Neural cell (in vitro differentiated cells): ENCODE measurements around the gene ARL2BP. TPM values are rescaled to one million over a fixed set of nuclear protein-coding genes. Genes with fewer than 3 reads are reported as not detected.

ENCODE experiments used
- H2AFZ ChIP-seq: fragments of 200-600, 300-800 bp; sonication (generic), shearing (Covaris generic); 2 replicates; pipeline ENCODE4 v1.6.0; 2014; ENCODE audit warnings: low read depth, mild to moderate bottlenecking, antibody characterized with exemption, low read length, moderate library complexity
- H3F3A ChIP-seq: fragments of 200-600 bp; shearing (Covaris generic); 2 replicates; pipeline ENCODE4 v1.6.1; 2016; ENCODE audit warnings: mild to moderate bottlenecking, moderate library complexity, mixed read lengths, antibody characterized with exemption, low read length; ENCODE audit not compliant: insufficient read depth, poor library complexity, severe bottlenecking
- H3K27ac ChIP-seq: fragments of 200-600, 300-800 bp; sonication (generic), shearing (Covaris generic); 2 replicates; pipeline ENCODE4 v1.5.1; 2014; ENCODE audit warnings: mild to moderate bottlenecking, low read length, moderate library complexity
- H3K27me3 ChIP-seq: fragments of 300-800, 200-600 bp; sonication (generic), shearing (Covaris generic); 2 replicates; pipeline ENCODE4 v1.6.0; 2014; ENCODE audit warnings: mild to moderate bottlenecking, low read depth, low read length, moderate library complexity; ENCODE audit not compliant: insufficient read depth
- H3K36me3 ChIP-seq: fragments of 300-800, 200-600 bp; sonication (generic), shearing (Covaris generic); 2 replicates; pipeline ENCODE4 v1.5.1; 2014; ENCODE audit warnings: mild to moderate bottlenecking, antibody characterized with exemption, low read length, moderate library complexity; ENCODE audit not compliant: insufficient read depth
- H3K4me2 ChIP-seq: fragments of 300-800, 200-600 bp; sonication (generic), shearing (Covaris generic); 2 replicates; pipeline ENCODE4 v1.6.0; 2014; ENCODE audit warnings: mild to moderate bottlenecking, low read length
- H3K4me3 ChIP-seq: fragments of 300-800, 200-600 bp; sonication (generic), shearing (Covaris generic); 2 replicates; pipeline ENCODE4 v1.5.1; 2014; ENCODE audit warnings: mild to moderate bottlenecking, low read length, moderate library complexity
- H3K79me2 ChIP-seq: fragments of 200-600 bp; shearing (Covaris generic); replicated peaks from 2 replicates; pipeline ENCODE4 v1.6.0; 2014; ENCODE audit warnings: mild to moderate bottlenecking, low read length, moderate library complexity; ENCODE audit not compliant: insufficient read depth
- H3K9ac ChIP-seq: fragments of 300-800, 200-600 bp; sonication (generic), shearing (Covaris generic); 2 replicates; pipeline ENCODE4 v1.6.1; 2016; ENCODE audit warnings: mild to moderate bottlenecking, low read length, mixed read lengths
- H3K9me2 ChIP-seq: fragments of 200-600 bp; shearing (Covaris generic); 2 replicates; pipeline ENCODE4 v1.6.1; 2016; ENCODE audit warnings: mild to moderate bottlenecking, low read length, mixed read lengths; ENCODE audit not compliant: insufficient read depth
- H3K9me3 ChIP-seq: fragments of 200-600, 300-800 bp; sonication (generic), shearing (Covaris generic); 2 replicates; pipeline ENCODE4 v1.6.1; 2016; ENCODE audit warnings: mild to moderate bottlenecking, mixed run types, low read length, moderate library complexity, mixed read lengths
- H4K20me1 ChIP-seq: fragments of 200-600 bp; shearing (Covaris generic); 2 replicates; pipeline ENCODE4 v1.6.1; 2016; ENCODE audit warnings: mild to moderate bottlenecking, mixed run types; ENCODE audit not compliant: insufficient read depth
- EP300 ChIP-seq: fragments of 450-650 bp; conservative IDR thresholded peaks from 2 replicates; pipeline ENCODE4 v1.6.1; 2014; ENCODE audit warnings: antibody characterized with exemption, mild to moderate bottlenecking, moderate library complexity; ENCODE audit not compliant: poor library complexity, severe bottlenecking
- EZH2 ChIP-seq: fragments of 200-600, 300-800 bp; shearing (Covaris generic), sonication (generic); IDR thresholded peaks from 2 replicates; pipeline ENCODE4 v1.6.1; 2014; ENCODE audit warnings: antibody characterized with exemption, low read length, borderline replicate concordance, mild to moderate bottlenecking; ENCODE audit not compliant: insufficient read depth, poor library complexity, severe bottlenecking
- MXI1 ChIP-seq: fragments of 450-650 bp; conservative IDR thresholded peaks from 2 replicates; pipeline ENCODE4 v1.6.1; 2014; ENCODE audit warnings: antibody characterized with exemption, mild to moderate bottlenecking; ENCODE audit not compliant: poor library complexity, severe bottlenecking
- POLR2AphosphoS5 ChIP-seq: IDR thresholded peaks from 2 replicates; pipeline ENCODE4 v1.6.1; 2012
- RAD21 ChIP-seq: fragments of 450-650 bp; conservative IDR thresholded peaks from 2 replicates; pipeline ENCODE4 v1.6.1; 2014; ENCODE audit warnings: antibody characterized with exemption, mild to moderate bottlenecking, moderate library complexity
- SMC3 ChIP-seq: fragments of 450-650 bp; conservative IDR thresholded peaks from 2 replicates; pipeline ENCODE4 v1.6.1; 2014; ENCODE audit warnings: antibody characterized with exemption, mild to moderate bottlenecking, moderate library complexity; ENCODE audit not compliant: poor library complexity
- TAF1 ChIP-seq: IDR thresholded peaks from 2 replicates; pipeline ENCODE4 v1.6.1; 2012; ENCODE audit warnings: low read depth
- polyA plus RNA-seq: library from polyadenylated mRNA; depleted of rRNA; stranded (reverse); fragments of >200 nt; gene quantifications from 2 replicates; pipeline ENCODE4 v1.2.3, GENCODE V29; 2014
- TF ChIP-seq, protein P1 (sequence below): IDR thresholded peaks from 2 replicates; pipeline ENCODE4 v1.6.1; 2012; ENCODE audit warnings: borderline replicate concordance
- TF ChIP-seq, protein P2 (sequence below): fragments of 450-650 bp; IDR thresholded peaks from 2 replicates; pipeline ENCODE4 v1.5.1; 2014; ENCODE audit warnings: antibody characterized with exemption, mild to moderate bottlenecking, moderate library complexity; ENCODE audit not compliant: poor library complexity, severe bottlenecking

The ARL2BP gene
- polyA plus RNA-seq, 1 donor from 2014 or later, result 153 TPM

DNA sequence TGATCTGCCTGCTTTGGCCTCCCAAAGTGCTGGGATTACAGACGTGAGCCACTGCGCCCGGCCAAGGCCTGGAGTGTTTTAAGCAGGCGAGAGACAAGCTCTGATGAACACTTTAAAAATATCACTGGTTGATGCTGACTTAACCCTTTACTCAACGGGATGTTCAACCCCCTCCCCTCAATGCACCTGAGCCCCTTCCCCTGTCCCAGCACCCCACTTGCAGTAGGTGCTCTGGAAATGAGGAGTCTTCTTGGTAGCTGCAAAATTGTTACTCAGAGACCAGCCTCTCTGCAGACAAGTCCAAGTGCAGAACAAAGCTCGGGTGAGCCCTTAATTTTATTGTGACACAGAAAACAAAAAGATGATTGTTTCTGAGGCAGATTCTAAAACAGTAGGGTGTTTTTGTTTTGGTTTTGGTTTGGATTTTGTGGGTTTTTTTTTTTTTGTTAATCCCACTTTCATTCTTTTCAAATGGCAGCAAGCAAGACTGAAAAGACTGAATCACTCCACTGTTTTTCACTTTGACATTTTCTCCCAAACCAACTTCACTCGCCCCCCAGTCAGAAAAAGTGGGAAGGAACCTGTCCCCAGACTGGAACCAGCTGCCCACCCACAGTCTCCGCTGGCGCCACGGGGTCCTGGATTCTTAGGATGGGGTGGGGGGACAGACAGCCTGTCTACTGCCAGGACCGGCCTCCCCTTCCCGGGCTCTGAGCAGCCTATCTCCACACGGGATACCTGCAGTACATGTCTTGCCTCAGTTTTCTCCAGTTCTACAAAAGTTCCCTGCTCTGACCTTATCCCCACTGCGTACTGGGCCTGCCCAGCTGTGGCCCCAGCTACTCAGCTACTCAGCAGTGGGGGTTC, 44.6 kb downstream of the ARL2BP start:
- H3K4me3 ChIP-seq, result no peak overlapping the region
- no peaks in the 10 kb centered on the region for H3K79me2 ChIP-seq
- H3K9me2 ChIP-seq, result no peaks in the 10 kb centered on the region
- no peak overlapping the region for H3K4me2 ChIP-seq
- H4K20me1 ChIP-seq, result no peaks in the 10 kb centered on the region
- no peak overlapping the region for H3K9ac ChIP-seq
- no peaks in the 10 kb centered on the region for H3K36me3 ChIP-seq
- H3F3A ChIP-seq, result no peaks in the 10 kb centered on the region
- no peaks in the 10 kb centered on the region for H3K9me3 ChIP-seq
- TF ChIP-seq EZH2, result no peak
- TF ChIP-seq MXI1, result no peak
- TF ChIP-seq POLR2AphosphoS5, result no peak
- TF ChIP-seq RAD21, result no peak
- TF ChIP-seq TAF1, result no peak
- TF ChIP-seq, protein P1, sequence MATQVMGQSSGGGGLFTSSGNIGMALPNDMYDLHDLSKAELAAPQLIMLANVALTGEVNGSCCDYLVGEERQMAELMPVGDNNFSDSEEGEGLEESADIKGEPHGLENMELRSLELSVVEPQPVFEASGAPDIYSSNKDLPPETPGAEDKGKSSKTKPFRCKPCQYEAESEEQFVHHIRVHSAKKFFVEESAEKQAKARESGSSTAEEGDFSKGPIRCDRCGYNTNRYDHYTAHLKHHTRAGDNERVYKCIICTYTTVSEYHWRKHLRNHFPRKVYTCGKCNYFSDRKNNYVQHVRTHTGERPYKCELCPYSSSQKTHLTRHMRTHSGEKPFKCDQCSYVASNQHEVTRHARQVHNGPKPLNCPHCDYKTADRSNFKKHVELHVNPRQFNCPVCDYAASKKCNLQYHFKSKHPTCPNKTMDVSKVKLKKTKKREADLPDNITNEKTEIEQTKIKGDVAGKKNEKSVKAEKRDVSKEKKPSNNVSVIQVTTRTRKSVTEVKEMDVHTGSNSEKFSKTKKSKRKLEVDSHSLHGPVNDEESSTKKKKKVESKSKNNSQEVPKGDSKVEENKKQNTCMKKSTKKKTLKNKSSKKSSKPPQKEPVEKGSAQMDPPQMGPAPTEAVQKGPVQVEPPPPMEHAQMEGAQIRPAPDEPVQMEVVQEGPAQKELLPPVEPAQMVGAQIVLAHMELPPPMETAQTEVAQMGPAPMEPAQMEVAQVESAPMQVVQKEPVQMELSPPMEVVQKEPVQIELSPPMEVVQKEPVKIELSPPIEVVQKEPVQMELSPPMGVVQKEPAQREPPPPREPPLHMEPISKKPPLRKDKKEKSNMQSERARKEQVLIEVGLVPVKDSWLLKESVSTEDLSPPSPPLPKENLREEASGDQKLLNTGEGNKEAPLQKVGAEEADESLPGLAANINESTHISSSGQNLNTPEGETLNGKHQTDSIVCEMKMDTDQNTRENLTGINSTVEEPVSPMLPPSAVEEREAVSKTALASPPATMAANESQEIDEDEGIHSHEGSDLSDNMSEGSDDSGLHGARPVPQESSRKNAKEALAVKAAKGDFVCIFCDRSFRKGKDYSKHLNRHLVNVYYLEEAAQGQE, result no peak
- no peak for TF ChIP-seq EP300
- TF ChIP-seq, protein P2, sequence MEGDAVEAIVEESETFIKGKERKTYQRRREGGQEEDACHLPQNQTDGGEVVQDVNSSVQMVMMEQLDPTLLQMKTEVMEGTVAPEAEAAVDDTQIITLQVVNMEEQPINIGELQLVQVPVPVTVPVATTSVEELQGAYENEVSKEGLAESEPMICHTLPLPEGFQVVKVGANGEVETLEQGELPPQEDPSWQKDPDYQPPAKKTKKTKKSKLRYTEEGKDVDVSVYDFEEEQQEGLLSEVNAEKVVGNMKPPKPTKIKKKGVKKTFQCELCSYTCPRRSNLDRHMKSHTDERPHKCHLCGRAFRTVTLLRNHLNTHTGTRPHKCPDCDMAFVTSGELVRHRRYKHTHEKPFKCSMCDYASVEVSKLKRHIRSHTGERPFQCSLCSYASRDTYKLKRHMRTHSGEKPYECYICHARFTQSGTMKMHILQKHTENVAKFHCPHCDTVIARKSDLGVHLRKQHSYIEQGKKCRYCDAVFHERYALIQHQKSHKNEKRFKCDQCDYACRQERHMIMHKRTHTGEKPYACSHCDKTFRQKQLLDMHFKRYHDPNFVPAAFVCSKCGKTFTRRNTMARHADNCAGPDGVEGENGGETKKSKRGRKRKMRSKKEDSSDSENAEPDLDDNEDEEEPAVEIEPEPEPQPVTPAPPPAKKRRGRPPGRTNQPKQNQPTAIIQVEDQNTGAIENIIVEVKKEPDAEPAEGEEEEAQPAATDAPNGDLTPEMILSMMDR, result no peak
- TF ChIP-seq SMC3, result no peak
- no peak overlapping the region for H2AFZ ChIP-seq
- peaks cover 12% of the 10 kb centered on the region for H3K27me3 ChIP-seq
- H3K27ac ChIP-seq, result no peak overlapping the region

GRCh38 chr16:57297856-57298255, 52.8 kb downstream of the ARL2BP start:
- Histone ChIP-seq H3K9ac (no peak overlapping the region), H3K27ac (no peak overlapping the region), H3K9me3 (no peaks in the 10 kb centered on the region), H3K9me2 (no peaks in the 10 kb centered on the region), H3K36me3 (no peaks in the 10 kb centered on the region), H3F3A (no peaks in the 10 kb centered on the region), H3K4me2 (no peak overlapping the region), H3K27me3 (no peaks in the 10 kb centered on the region), H3K4me3 (no peak overlapping the region), H3K79me2 (no peaks in the 10 kb centered on the region), H4K20me1 (no peaks in the 10 kb centered on the region), H2AFZ (no peak overlapping the region)
- TF ChIP-seq SMC3, result no peak
- TF ChIP-seq TAF1, result no peak
